Erythroblast (primary cell): Measurements from ENCODE around the gene NKAIN2.

ENCODE experiments used
- GATA1 ChIP-seq: IDR thresholded peaks from 2 replicates; pipeline ENCODE4 v1.6.1; 2011; ENCODE audit warnings: low read depth, mild to moderate bottlenecking, control low read depth, low read length, moderate library complexity
- POLR2A ChIP-seq: IDR thresholded peaks from 2 replicates; pipeline ENCODE4 v1.6.1; 2011; ENCODE audit warnings: mild to moderate bottlenecking, low read length

GRCh38 chr6:124123617-124124209 is 320.0 kb downstream of the NKAIN2 start:
- TF ChIP-seq POLR2A (no peak), GATA1 (no peak)
